Loucy (cell line): ENCODE measurements around the gene SUPT5H.
A peak's percentile ranks its signal among the peaks of the same experiment; 100 is the strongest.

ENCODE experiments used
- EZH2phosphoT487 ChIP-seq: fragments of 200-600 bp; IDR thresholded peaks from 2 replicates; pipeline ENCODE4 v1.6.1; 2018; ENCODE audit warnings: antibody characterized with exemption, mild to moderate bottlenecking, moderate library complexity, borderline replicate concordance
- TF ChIP-seq, protein P1 (sequence below): fragments of 200-600 bp; sonication (generic); conservative IDR thresholded peaks from 2 replicates; pipeline ENCODE4 v1.5.1; 2014; ENCODE audit warnings: mild to moderate bottlenecking, antibody characterized with exemption, low read length

DNA sequence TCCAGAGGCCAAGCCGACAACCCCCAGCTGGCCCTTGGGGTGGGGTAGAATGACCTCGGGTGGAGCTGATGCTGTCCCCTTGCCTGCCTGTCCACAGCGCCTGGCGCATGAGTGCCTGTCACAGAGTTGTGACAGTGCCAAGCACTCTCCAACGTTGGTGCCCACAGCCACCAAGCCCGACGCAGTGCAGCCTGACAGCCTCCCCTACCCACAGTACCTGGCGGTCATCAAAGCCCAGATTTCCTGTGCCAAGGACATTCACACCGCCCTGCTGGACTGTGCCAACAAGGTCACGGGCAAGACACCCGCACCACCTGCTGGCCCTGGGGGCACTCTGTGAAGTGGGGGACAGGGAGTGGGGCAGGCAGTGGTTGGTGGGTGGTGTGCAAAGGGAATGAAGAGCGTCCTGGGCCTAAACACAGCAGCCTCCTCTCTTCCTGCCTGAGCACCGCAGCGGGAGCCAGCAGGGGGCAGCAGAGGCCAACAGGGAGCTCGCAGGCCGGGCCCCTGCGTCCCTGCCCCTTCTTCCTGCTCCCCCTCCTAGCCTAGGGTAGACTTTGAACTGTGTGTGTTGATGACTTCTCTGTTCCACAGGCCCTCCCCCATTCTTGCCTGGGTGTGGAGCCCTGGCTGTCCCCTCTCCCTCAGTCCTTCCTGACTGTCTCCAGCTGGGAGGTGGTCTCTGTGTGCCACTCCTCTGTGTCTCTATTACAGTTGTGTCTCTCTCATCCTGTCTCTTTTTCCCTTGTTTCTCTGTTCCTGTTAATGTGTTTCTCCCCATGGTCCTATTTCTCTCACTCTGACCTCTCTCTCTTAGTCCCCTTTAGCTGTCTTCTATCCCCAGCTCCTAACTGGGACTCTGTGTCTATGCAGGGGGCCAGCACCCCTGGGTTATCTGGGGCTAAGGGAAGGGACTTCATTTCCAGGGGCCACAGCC, 47.8 kb upstream of the SUPT5H start:
- TF ChIP-seq, protein P1, sequence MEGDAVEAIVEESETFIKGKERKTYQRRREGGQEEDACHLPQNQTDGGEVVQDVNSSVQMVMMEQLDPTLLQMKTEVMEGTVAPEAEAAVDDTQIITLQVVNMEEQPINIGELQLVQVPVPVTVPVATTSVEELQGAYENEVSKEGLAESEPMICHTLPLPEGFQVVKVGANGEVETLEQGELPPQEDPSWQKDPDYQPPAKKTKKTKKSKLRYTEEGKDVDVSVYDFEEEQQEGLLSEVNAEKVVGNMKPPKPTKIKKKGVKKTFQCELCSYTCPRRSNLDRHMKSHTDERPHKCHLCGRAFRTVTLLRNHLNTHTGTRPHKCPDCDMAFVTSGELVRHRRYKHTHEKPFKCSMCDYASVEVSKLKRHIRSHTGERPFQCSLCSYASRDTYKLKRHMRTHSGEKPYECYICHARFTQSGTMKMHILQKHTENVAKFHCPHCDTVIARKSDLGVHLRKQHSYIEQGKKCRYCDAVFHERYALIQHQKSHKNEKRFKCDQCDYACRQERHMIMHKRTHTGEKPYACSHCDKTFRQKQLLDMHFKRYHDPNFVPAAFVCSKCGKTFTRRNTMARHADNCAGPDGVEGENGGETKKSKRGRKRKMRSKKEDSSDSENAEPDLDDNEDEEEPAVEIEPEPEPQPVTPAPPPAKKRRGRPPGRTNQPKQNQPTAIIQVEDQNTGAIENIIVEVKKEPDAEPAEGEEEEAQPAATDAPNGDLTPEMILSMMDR = peak; percentile 84
- TF ChIP-seq EZH2phosphoT487 = no peak
